ENCODE results near the gene CCIN.

DNA sequence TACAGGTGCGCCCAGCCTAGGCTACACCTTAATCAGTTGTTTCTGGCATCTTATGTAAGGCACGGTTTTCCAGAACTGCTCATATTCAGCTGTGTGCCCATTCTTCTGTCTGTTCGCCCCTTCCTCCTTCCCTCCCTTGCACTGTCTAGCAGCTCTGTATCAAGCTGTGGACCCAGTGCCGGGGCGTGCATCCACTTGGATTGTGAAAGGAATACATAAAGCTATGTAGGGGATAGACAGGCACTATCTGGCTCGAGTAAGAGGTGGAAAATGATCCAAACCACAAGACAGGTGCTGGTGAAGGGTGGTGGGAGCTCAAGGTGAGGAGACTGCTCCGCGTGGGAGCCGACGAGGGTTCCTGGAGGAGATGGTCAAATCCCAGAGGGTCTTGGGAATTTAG lies 30.7 kb upstream of the CCIN start:
- TF ChIP-seq EZH2 (IDR thresholded peaks at IDR 0.05): no peak
- TF ChIP-seq, protein P1, sequence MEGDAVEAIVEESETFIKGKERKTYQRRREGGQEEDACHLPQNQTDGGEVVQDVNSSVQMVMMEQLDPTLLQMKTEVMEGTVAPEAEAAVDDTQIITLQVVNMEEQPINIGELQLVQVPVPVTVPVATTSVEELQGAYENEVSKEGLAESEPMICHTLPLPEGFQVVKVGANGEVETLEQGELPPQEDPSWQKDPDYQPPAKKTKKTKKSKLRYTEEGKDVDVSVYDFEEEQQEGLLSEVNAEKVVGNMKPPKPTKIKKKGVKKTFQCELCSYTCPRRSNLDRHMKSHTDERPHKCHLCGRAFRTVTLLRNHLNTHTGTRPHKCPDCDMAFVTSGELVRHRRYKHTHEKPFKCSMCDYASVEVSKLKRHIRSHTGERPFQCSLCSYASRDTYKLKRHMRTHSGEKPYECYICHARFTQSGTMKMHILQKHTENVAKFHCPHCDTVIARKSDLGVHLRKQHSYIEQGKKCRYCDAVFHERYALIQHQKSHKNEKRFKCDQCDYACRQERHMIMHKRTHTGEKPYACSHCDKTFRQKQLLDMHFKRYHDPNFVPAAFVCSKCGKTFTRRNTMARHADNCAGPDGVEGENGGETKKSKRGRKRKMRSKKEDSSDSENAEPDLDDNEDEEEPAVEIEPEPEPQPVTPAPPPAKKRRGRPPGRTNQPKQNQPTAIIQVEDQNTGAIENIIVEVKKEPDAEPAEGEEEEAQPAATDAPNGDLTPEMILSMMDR (IDR thresholded peaks at IDR 0.05): no peak
- no peak for TF ChIP-seq EZH2phosphoT487 (IDR thresholded peaks at IDR 0.05)

Measured in neural progenitor cell (in vitro differentiated cells).